Measurements from ENCODE around the gene DEPDC5. TPM values are rescaled to one million over a fixed set of nuclear protein-coding genes. Genes with fewer than 3 reads are reported as not detected.
"Not testable (repeated sequence)": the region's sequence is repeated elsewhere in the genome, so short reads cannot be mapped to it uniquely, and the experiment has no call there.

DEPDC5 gene
- total and polyA plus RNA-seq, 4 experiments from 2014 or later = 3.9 to 54.4 (median 32.0) TPM

- peak overlapping the region; percentile 89 to 100 (median 99) for H3K27ac Mint-ChIP-seq
- Histone ChIP-seq H3K9me3 (ENCODE audit: control insufficient read depth in 1 of 2, low read length in 2 of 2) (no peaks in the 10 kb centered on the region), H3K4me1 (ENCODE audit: insufficient read depth, low read length) (peaks cover 40% of the 10 kb centered on the region), H3K27ac (ENCODE audit: low read depth, low read length) (peak overlapping the region; percentile 87), H3K27me3 (ENCODE audit: insufficient read depth, low read length) (no peaks in the 10 kb centered on the region), H3K4me3 (ENCODE audit: low read length in 2 of 2) (peak overlapping the region; percentile 63 to 76), H3K36me3 (ENCODE audit: insufficient read depth, low read length) (no peaks in the 10 kb centered on the region)
- H3K9me3 Mint-ChIP-seq = peaks cover 0 to 3% (median 0%) of the 10 kb centered on the region in 8 donors
- CTCF ChIA-PET (ENCODE audit: partially characterized antibody) = interaction anchor here (1.1 to 3.0 kb wide), 2 partner anchors 88 to 91 kb away, joined by 5 to 17 read pairs; partner anchors contain the start of gene PISD
- peaks cover 31 to 60% (median 43%) of the 10 kb centered on the region in 4 donors for H3K4me1 Mint-ChIP-seq
- POLR2A ChIA-PET (ENCODE audit: partially characterized antibody) = interaction anchor here (0.7 to 2.7 kb wide), 9 partner anchors 9 to 831 kb away, joined by 3 to 27 read pairs (median 4); partner anchors contain the start of genes FBXO7, PISD and YWHAH
- DNase-seq = no peak
- peak overlapping the region; percentile 74 to 96 (median 92) for H3K4me3 Mint-ChIP-seq
- H3K27me3 Mint-ChIP-seq = no peaks in the 10 kb centered on the region
- peaks cover 0 to 11% of the 10 kb centered on the region in 2 donors for H3K36me3 Mint-ChIP-seq
- intact Hi-C loops (cut with micrococcal nuclease) = loop anchor here (1.0 to 10.0 kb wide), 5 partner anchors 91 to 722 kb away; partner anchors contain the start of genes FBXO7, PATZ1 and PISD
Measured at GRCh38 chr22:31753005-31753633, 700 bp upstream of the DEPDC5 start.

GRCh38 chr22:31754813-31755212, 994 bp downstream of the DEPDC5 start:
- H3K4me1 ChIP-seq (ENCODE audit: insufficient read depth, low read length) = peaks cover 28% of the 10 kb centered on the region
- Mint-ChIP-seq H3K4me3 (peak overlapping the region; percentile 74 to 96 (median 92)), H3K27me3 (no peaks in the 10 kb centered on the region), H3K9me3 (peaks cover 0 to 3% (median 0%) of the 10 kb centered on the region in 8 donors), H3K27ac (peak overlapping the region; percentile 85 to 99 (median 97)), H3K4me1 (peaks cover 21 to 43% (median 31%) of the 10 kb centered on the region in 4 donors), H3K36me3 (peaks cover 0 to 12% of the 10 kb centered on the region in 2 donors)
- no peaks in the 10 kb centered on the region for H3K27me3 ChIP-seq (ENCODE audit: insufficient read depth, low read length)
- intact Hi-C loops (cut with micrococcal nuclease) = loop anchor here (5.0 to 10.0 kb wide), 2 partner anchors 408 to 720 kb away; partner anchors contain the start of genes FBXO7 and PATZ1
- peak overlapping the region; percentile 18 to 76 for H3K4me3 ChIP-seq (ENCODE audit: low read length in 2 of 2)
- ChIA-PET CTCF (ENCODE audit: partially characterized antibody) (interaction anchor here (0.9 kb wide), 1 partner anchor 216 kb away, joined by 3 read pairs; no protein-coding TSS in a partner anchor), POLR2A (ENCODE audit: partially characterized antibody) (interaction anchor here (1.9 to 2.1 kb wide), 2 partner anchors 93 to 195 kb away, joined by 7 to 27 read pairs; partner anchors contain the start of gene PISD)
- no peak for DNase-seq
- H3K27ac ChIP-seq (ENCODE audit: low read depth, low read length) = peak overlapping the region; percentile 87
- no peaks in the 10 kb centered on the region for H3K9me3 ChIP-seq (ENCODE audit: control insufficient read depth in 1 of 2, low read length in 2 of 2)
- no peaks in the 10 kb centered on the region for H3K36me3 ChIP-seq (ENCODE audit: insufficient read depth, low read length)

GRCh38 chr22:31757265-31757664, 3.4 kb downstream of the DEPDC5 start:
- Mint-ChIP-seq H3K27ac (no peak overlapping the region), H3K4me3 (no peak overlapping the region), H3K9me3 (no peaks in the 10 kb centered on the region), H3K27me3 (no peaks in the 10 kb centered on the region), H3K4me1 (peaks cover 17 to 30% (median 22%) of the 10 kb centered on the region in 4 donors), H3K36me3 (peaks cover 8 to 22% of the 10 kb centered on the region in 2 donors)
- POLR2A ChIA-PET (ENCODE audit: partially characterized antibody) = interaction anchor here (0.6 kb wide), 1 partner anchor 410 kb away, joined by 3 read pairs; no protein-coding TSS in a partner anchor
- Histone ChIP-seq H3K4me3 (ENCODE audit: low read length in 2 of 2) (no peak overlapping the region), H3K27me3 (ENCODE audit: insufficient read depth, low read length) (no peaks in the 10 kb centered on the region), H3K9me3 (ENCODE audit: control insufficient read depth in 1 of 2, low read length in 2 of 2) (no peaks in the 10 kb centered on the region), H3K4me1 (ENCODE audit: insufficient read depth, low read length) (peaks cover 22% of the 10 kb centered on the region), H3K36me3 (ENCODE audit: insufficient read depth, low read length) (peaks cover 4% of the 10 kb centered on the region), H3K27ac (ENCODE audit: low read depth, low read length) (no peak overlapping the region)
- DNase-seq = no peak
- intact Hi-C loops (cut with micrococcal nuclease) = loop anchor here (10.0 kb wide), 1 partner anchor 718 kb away; the partner anchor contains the start of gene FBXO7
- CTCF ChIA-PET (ENCODE audit: partially characterized antibody) = no interaction called here

- H3K27ac ChIP-seq (ENCODE audit: low read depth, low read length); H3K9me3 Mint-ChIP-seq; H3K9me3 ChIP-seq (ENCODE audit: control insufficient read depth in 1 of 2, low read length in 2 of 2); H3K4me3 ChIP-seq (ENCODE audit: low read length in 2 of 2); DNase-seq; H3K4me3 Mint-ChIP-seq; H3K27me3 Mint-ChIP-seq; H3K27me3 ChIP-seq (ENCODE audit: insufficient read depth, low read length); H3K27ac Mint-ChIP-seq; POLR2A ChIA-PET (ENCODE audit: partially characterized antibody); H3K36me3 ChIP-seq (ENCODE audit: insufficient read depth, low read length): not testable (repeated sequence)
- CTCF ChIA-PET (ENCODE audit: partially characterized antibody) = interaction anchor here (1.0 kb wide), 1 partner anchor 93 kb away, joined by 3 read pairs; no protein-coding TSS in a partner anchor
- intact Hi-C loops (cut with micrococcal nuclease) = loop anchor here (10.0 kb wide), 1 partner anchor 716 kb away; the partner anchor contains the start of gene FBXO7
- H3K4me1 ChIP-seq (ENCODE audit: insufficient read depth, low read length) = peaks cover 13% of the 10 kb centered on the region
- Mint-ChIP-seq H3K4me1 (peaks cover 11 to 16% (median 14%) of the 10 kb centered on the region in 4 donors), H3K36me3 (peaks cover 11 to 32% of the 10 kb centered on the region in 2 donors)
Measured at GRCh38 chr22:31758860-31759259, 5.0 kb downstream of the DEPDC5 start.

- H3K36me3 ChIP-seq (ENCODE audit: insufficient read depth, low read length) = peaks cover 17% of the 10 kb centered on the region
- intact Hi-C loops (cut with micrococcal nuclease) = no loop called here
- H3K9me3 ChIP-seq (ENCODE audit: control insufficient read depth in 1 of 2, low read length in 2 of 2) = no peaks in the 10 kb centered on the region
- H3K4me1 ChIP-seq (ENCODE audit: insufficient read depth, low read length) = no peaks in the 10 kb centered on the region
- peaks cover 0 to 6% (median 2%) of the 10 kb centered on the region in 4 donors for H3K4me1 Mint-ChIP-seq
- H3K9me3 Mint-ChIP-seq = no peaks in the 10 kb centered on the region
- ChIA-PET CTCF (ENCODE audit: partially characterized antibody) (no interaction called here), POLR2A (ENCODE audit: partially characterized antibody) (no interaction called here)
- peak overlapping the region in 1 of 7 donors; percentile 18 for H3K27ac Mint-ChIP-seq
- peaks cover 43 to 59% of the 10 kb centered on the region in 2 donors for H3K36me3 Mint-ChIP-seq
- no peak overlapping the region for H3K4me3 Mint-ChIP-seq
- H3K27me3 Mint-ChIP-seq = no peaks in the 10 kb centered on the region
- no peak overlapping the region for H3K4me3 ChIP-seq (ENCODE audit: low read length in 2 of 2)
- no peak for DNase-seq
- H3K27ac ChIP-seq (ENCODE audit: low read depth, low read length) = no peak overlapping the region
- no peaks in the 10 kb centered on the region for H3K27me3 ChIP-seq (ENCODE audit: insufficient read depth, low read length)
Measured at GRCh38 chr22:31764785-31765184, 11.0 kb downstream of the DEPDC5 start.

- Histone ChIP-seq H3K36me3 (ENCODE audit: insufficient read depth, low read length) (peaks cover 13% of the 10 kb centered on the region), H3K4me3 (ENCODE audit: low read length in 2 of 2) (no peak overlapping the region), H3K27ac (ENCODE audit: low read depth, low read length) (no peak overlapping the region), H3K9me3 (ENCODE audit: control insufficient read depth in 1 of 2, low read length in 2 of 2) (no peaks in the 10 kb centered on the region), H3K27me3 (ENCODE audit: insufficient read depth, low read length) (no peaks in the 10 kb centered on the region), H3K4me1 (ENCODE audit: insufficient read depth, low read length) (no peaks in the 10 kb centered on the region)
- H3K36me3 Mint-ChIP-seq = peaks cover 36 to 52% of the 10 kb centered on the region in 2 donors
- H3K27me3 Mint-ChIP-seq = no peaks in the 10 kb centered on the region
- H3K4me3 Mint-ChIP-seq = no peak overlapping the region
- intact Hi-C loops (cut with micrococcal nuclease) = no loop called here
- no peak for DNase-seq
- CTCF ChIA-PET (ENCODE audit: partially characterized antibody) = no interaction called here
- H3K4me1 Mint-ChIP-seq = peaks cover 0 to 6% (median 1%) of the 10 kb centered on the region in 4 donors
- no peak overlapping the region for H3K27ac Mint-ChIP-seq
- H3K9me3 Mint-ChIP-seq = no peaks in the 10 kb centered on the region
- POLR2A ChIA-PET (ENCODE audit: partially characterized antibody) = no interaction called here
Measured at GRCh38 chr22:31768422-31769059, 14.7 kb downstream of the DEPDC5 start.

GRCh38 chr22:31773416-31773815, 19.6 kb downstream of the DEPDC5 start:
- DNase-seq = no peak
- H3K9me3 ChIP-seq (ENCODE audit: control insufficient read depth in 1 of 2, low read length in 2 of 2) = no peaks in the 10 kb centered on the region
- no peaks in the 10 kb centered on the region for H3K27me3 ChIP-seq (ENCODE audit: insufficient read depth, low read length)
- H3K4me3 Mint-ChIP-seq = no peak overlapping the region
- peaks cover 0 to under 1% (median 0%) of the 10 kb centered on the region in 4 donors for H3K4me1 Mint-ChIP-seq
- no peaks in the 10 kb centered on the region for H3K27me3 Mint-ChIP-seq
- intact Hi-C loops (cut with micrococcal nuclease) = no loop called here
- CTCF ChIA-PET (ENCODE audit: partially characterized antibody) = no interaction called here
- H3K36me3 ChIP-seq (ENCODE audit: insufficient read depth, low read length) = peaks cover 4% of the 10 kb centered on the region
- no peaks in the 10 kb centered on the region for H3K9me3 Mint-ChIP-seq
- H3K36me3 Mint-ChIP-seq = peaks cover 25 to 39% of the 10 kb centered on the region in 2 donors
- no peaks in the 10 kb centered on the region for H3K4me1 ChIP-seq (ENCODE audit: insufficient read depth, low read length)
- POLR2A ChIA-PET (ENCODE audit: partially characterized antibody) = interaction anchor here (0.6 kb wide), 1 partner anchor 105 kb away, joined by 3 read pairs; no protein-coding TSS in a partner anchor
- no peak overlapping the region for H3K27ac ChIP-seq (ENCODE audit: low read depth, low read length)
- H3K4me3 ChIP-seq (ENCODE audit: low read length in 2 of 2) = no peak overlapping the region
- no peak overlapping the region for H3K27ac Mint-ChIP-seq
